Fibroblast of skin of left biceps (primary cell): ENCODE measurements around the gene PLCH1.

Experiments
- DNase-seq, 2 experiments: peaks; one replicate each; pipeline ENCODE4 v3.0.0-alpha.2; 2013; ENCODE audit warnings: low read depth in 2 of 2

Gene PLCH1

DNA sequence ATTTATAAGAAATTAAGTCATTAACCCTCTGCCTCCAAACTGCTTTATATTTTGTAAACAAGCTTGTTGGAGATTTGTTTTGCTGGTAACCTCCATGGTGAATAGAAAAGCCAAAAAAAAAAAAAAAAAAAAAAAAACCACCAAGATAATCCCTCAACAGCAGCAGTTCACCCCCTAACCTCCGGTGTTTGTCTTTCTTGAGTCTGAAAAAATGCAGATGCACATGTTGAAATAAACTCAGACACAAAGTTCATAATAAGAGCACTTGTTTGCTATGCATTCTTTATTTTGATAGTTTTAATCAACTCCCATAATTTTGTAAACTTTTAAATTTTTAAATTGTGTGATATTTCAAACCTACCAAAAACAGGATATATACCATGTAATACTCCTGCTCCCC, 1.8 kb upstream of the PLCH1 start:
- no peak for DNase-seq

DNA sequence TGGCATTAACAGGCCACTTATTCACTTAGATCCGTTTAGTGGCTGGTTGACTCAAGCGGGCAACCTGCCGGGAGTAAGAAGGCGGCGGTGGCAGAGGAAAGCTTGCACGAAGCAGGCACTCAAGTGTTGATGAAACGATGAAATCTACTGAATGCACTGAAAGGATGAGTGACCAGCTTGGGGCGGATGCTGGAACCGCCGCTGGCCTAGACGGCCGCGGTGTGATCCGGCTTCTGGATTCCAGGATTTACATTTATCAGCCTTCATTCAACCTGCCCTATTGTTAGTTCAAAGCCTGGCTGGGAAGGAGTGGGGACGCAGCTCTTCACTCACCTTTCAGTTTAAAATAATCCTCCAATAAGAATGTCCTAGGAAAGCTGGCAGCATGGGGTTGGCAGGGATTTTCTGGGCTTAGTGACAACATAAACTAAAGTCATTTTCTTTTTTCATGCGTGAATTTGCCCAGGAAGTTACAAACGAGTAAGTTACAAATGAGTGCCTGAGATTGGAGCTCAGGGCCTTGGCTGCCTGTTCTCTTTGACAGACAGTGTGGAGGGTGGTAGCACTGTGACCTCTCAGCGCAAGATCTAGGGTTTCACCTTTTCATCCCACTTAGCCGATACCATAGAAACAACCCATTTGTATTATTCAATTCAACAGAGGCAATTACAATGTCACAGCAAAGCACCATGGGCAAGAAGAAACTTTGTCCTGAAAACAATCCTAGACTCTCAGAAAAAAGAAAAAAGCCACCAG, 1.1 kb upstream of the PLCH1 start:
- no peak for DNase-seq

DNA sequence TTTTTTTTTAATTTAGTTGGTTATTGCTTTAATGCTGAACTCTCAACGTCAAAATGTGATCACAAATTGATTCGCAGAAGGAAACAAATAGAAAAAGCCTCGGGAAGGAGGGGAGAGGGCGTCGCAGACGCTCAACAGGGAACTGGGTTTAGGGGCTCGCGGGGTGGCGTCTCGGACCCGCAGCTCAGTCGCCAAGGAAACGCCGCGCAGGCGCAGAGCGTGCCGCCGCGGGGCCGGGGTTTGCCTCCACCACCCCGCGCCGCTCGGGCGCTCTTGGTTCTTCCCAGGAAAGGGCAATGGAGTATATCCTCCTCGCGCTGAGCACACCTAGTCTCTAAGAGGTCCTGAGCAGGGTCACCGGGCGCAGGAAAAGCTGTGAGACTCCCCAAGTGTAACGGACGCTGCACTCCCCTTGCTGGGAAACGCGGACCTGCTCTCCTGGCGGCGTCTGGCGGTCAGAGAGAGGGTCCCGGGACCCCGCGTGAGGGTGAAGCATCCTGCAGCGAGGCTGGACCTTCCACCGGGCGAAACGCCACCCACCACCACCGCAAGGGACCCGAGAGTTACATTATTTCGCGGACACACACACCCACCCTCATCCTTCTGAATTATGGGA, 753 bp downstream of the PLCH1 start:
- DNase-seq: no peak

DNA sequence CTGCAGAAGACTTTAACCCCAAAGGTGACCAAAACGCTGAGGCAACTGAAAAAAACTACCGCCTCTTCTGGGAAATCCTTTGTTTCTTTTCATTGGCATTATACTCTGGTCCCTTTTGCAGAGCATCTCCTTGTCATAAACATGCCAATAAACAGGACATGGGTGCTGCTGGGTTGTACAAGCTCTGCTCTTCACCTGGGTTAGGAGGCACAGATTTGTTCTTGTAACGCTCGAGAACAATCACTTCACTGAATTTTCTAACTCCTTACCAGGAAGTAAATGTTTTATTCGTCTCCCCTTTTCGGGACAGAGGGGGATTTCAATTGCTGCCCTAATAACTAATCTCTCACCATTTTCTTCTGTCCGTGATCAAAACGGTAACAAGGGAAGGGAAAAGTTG, 1.3 kb downstream of the PLCH1 start:
- no peak for DNase-seq

DNA sequence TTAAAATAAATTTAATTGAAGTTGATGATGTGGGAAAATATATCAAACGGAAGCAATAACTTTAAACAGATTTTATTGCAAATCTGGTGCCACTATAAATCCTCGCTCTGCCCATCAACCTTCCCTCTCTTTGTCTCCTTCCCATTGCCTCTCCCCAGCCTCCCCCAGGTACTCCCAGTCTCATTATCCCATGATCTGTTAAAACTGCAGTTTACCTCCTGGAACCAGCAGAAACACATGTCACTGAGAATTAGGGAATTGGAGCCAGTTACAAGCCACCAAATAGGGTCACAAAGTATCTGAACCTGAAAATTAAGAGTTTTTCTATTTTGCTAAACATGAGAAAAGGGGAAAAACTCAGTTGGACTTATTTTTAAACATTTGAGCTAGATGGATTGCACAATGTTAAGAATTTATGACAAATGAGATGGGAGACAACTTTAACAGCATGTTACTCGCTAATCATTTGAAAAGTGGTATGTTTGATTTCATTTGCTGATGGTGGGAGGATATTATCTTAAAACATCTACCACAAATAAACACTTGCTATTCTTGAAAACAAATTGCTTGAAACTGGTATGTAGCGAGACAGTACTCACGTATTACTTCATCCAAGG, 2.4 kb downstream of the PLCH1 start:
- no peak for DNase-seq

DNA sequence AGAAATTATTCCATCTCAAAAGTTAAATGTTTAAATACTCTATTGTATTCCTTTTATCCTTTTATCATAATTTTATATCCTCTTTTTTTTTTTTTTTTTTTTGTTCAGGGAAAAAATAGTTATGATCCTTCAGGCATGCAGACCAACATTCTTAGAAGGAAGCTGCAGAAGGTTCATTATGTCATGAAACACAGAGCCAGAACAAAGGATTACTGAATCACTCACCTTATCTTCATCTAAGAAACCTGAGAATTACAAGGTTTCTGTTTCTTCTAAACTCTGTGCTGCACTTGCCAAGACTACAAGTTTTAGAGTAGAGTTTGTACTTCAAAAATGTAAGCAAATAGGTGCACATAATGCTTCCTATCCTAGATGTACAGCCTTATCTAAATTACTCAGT, 3.3 kb downstream of the PLCH1 start:
- no peak for DNase-seq

DNA sequence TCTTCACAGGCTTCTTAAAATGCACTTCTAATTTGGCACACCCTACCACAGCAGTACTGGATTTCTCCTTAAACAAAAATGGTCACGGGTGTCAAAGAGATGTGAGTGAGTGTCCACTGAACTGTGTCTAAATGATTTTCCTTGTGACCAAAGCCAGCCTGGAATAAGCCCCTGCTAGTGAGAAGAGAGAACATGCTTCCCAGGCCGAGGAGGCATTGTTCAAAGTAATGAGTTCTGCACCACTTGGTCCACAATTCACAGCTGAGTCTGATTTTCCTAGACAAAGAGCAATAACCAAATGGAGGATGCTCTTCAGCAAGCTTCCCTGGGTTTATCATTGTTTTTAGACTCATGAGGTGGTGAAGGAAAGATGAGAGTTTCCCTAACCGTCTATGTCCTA, 3.8 kb downstream of the PLCH1 start:
- DNase-seq: no peak

DNA sequence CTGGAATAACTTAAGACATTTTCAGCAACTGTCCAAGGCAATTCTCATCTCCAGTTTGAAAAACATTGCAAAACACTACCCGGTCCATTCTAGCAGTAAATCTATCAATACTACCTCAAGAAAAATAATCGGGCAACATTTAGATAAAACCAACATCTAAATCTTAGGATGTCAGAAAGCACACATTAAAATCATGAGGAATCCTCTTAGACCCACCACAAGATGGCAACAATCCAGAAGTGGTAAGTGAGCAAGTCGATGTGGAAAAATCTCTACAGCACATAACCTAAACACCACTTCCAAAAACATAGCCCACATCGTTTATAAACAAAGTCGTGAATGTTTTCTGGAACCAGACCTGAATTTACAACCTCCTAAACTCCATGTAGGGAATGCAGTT, 5.7 kb downstream of the PLCH1 start:
- DNase-seq: no peak

DNA sequence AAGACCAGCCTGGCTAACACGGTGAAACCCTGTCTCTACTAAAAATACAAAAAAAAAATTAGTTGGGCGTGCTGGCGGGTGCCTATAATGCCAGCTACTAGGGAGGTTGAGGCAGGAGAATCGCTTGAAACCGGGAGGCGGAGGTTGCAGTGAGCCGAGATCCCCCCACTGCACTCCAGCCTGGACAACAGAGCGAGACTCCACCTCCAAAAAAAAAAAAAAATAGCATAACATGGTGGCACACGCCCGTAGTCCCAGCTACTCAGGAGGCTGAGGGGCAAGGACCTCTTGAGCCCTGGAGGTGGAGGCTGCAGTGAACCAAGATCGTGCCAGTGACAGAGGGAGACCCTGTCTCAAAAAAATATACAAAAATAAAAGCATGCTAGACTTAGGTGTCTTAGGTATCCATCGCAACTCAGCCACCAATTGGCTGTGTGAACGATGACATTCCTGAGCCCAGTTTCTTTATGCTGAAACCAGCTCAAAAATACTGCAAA, 6.2 kb downstream of the PLCH1 start:
- no peak for DNase-seq

DNA sequence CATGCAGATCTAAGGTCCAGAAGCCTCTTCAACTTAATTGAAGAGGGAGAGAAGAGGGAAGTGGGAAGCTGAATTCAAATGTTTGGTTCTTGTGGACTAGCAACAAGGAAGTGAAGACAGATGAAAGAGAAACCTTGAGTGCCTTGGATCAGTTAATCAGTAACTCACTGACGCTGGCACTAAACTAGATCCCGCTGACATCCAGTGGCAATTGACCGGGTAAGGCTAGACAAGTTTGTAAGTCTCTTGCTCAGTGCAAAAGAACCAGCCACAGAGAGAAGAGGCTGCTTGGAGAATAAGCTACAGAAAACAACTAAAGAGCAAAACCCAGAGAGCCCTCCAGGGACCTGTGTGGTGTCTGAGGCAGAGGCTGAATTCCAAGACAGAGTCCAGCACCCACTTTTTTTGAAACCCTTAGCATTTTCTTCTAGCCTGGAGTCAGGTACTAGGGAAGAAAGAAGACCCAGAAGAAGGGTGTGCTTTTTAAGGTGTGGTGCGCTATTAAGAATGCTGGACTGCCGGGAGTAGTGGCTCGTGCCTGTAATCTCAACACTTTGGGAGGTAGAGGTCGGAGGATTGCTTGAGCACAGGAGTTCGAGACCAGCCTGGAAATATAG, 6.9 kb downstream of the PLCH1 start:
- DNase-seq: no peak

DNA sequence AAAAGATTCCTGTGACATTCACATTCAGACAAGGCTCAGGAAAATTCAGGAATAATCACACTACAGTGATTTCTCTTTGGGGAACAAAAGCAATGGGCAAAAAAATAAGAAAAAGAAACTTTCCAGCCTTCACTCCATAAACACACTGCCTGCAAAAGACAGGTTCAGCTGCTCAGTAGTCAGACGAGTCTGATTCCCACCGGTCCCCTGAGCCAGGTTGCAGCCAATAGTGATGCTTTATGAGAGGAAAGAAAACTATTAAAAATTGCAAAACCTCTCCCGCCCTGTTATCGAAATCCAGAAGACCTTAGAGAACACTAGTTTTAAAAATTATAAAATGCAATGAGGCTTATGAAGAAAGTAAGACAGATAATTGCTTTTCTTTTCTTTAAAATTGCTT, 8.5 kb downstream of the PLCH1 start:
- no peak for DNase-seq

DNA sequence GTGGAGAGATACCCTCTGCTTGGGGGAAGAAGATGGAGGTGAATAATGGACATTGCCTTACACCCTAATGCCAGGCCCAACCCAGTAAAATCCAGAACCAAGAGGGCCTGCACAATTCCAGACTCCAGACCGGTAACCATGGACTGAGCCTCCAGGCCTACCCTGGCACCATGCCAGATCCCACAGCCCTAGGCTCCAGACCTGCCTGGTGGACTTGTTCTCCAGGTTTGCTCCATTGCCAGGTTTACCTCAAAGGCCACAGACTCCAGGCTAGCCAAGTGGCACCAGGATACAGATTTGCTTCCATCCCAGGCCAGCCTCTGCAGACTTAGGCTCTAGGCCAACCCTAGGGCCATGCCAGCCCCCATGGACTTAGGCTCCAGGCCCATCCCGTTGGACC, 14.0 kb downstream of the PLCH1 start:
- no peak for DNase-seq

DNA sequence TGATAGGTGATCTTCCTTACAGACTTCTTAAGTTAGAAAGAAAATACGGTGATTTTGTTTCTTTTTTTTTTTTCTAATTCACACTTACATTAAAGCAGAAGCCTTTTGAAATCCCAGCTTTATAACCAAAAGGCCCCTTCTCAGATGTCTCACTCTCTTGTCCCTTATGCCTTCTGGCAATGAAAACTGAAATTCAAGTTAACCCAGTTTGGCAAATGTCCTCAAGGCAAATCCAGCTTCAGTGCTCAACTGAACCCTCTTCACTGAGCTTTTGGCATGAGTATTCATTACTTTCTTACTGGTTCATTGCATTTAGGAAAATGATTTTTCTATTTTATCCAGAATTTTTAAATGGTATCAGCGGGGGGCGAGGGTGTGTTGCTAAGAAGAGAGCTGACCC, 17.0 kb downstream of the PLCH1 start:
- DNase-seq: no peak

DNA sequence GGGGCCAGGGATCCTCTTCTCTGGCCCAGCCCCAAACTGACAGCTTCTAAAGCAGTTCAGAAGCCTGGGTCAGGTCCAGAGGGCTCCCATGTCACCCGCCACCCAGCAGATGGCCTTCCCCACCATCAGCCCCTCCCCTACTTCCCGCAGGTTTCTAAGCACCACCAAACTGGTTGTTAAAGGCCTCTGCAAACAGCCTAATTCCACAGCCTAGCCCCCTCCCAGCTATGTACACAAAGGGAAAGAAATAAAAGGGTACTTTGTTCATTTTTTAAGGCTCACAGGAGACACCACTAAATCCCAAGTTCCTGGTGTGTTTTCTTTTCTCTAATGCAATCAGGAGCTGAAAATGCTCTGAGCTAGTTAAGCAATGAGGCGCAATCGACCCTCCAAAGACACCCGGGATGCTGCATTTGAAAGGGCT, 30.6 kb downstream of the PLCH1 start:
- no peak for DNase-seq

DNA sequence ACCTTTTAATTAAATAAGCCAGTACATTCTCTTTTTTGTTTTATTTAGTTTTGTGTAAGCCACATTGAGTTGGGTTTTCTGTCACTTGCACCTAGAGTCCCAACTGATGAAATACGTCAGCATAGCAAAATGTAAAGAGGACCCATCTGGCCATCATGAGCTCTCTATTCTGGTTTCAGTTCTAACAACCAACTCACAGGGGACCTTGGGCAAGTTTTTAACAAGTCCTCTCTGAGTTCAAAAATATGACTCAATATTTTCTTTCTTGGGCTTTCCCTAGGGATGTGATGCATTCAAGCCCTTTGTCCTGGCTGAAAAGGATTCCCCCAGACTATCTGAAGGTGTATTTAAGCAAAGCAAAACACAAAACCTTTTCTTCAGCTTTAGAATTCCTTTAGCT, 32.9 kb downstream of the PLCH1 start:
- no peak for DNase-seq

DNA sequence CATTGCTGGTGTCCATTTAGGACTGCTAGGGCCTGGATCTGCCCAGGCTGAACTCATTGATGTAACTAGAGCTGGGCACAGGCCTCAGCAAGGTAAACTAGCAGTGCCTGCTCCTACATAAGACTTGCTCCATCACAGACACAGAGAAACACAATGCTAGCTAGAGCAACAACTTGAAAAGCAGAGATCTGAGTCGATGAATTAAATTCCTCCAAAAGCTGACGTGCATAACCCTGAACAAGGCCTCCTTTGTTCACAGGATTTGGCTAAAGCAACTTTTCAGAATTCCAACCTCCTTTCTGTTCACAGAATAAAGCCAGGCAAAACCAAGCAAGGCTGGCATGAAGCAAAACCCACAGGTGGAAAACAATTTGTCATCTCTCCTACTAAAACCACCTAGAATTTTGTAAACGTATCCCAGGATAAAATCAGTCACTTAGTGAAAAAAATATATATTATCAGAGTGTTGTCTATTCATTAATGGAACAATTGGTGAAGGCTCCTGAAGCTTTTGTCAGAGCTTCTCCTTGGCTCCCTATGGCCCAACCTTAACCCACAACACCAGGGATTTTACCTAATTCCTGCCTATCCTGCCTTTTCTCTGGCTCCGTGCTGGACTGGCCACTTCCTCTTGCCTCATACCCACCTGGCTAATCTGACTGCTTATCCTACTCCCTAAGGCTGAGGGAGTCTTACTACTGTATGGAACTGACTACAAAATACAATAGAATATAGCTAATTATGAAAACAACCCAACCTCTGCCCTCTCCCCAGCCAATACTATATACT, 39.9 kb downstream of the PLCH1 start:
- DNase-seq: no peak

DNA sequence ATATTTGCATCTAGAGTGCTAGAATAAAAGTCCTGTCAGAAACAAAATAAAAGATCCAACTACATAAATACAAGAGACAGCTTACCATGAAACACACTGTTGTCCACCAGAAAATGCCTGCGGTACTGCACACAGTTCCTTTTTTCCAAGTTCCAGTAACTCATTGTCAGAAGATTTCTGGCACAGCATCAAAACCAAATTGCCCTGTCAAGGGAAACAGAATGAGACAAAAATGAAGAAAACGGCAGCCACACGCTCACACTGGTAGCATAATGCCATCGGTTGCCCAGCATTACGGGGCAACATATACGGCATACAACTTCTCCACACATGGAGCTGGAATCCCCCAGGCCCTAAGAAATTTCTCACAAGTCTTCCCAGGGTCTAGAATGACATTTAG, 40.8 kb downstream of the PLCH1 start:
- no peak for DNase-seq

DNA sequence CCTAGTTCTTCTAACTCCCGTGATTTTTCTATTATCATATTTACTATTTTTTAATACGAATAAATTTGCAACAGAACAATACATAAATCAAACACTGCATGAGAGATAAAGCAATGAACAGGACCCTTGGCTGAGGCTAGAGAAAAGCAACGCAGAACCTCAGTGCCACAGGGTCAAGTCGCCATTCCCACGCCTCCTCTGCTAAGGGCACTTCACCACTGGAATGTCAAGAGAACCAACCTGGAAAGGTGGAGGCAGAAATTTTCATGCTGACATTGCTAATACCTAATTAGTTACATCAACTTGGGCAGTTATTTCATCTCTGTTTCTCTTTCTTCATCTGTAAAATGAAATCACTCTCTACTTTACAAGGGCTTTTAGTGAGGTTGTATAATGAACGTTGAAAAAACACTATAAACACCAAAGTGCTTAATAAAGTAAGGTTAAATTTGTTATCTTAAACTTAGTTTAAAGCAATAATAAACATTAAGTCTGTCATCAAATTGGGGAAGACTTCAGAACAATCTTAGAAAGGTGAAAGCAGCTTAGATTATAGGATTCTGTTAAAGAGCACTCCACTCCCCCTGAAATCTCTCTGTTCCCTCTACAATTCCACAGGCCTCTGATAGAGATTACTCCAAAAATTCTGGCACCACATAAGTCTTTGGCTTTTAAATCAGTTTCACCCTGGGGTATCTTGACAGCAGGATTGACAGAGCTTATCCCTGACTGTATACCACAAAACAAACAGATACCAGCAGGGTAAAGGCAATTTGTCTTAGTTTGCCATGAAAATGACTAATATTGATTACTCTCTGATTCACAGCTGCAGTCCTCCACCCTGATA, 41.9 kb downstream of the PLCH1 start:
- no peak for DNase-seq

DNA sequence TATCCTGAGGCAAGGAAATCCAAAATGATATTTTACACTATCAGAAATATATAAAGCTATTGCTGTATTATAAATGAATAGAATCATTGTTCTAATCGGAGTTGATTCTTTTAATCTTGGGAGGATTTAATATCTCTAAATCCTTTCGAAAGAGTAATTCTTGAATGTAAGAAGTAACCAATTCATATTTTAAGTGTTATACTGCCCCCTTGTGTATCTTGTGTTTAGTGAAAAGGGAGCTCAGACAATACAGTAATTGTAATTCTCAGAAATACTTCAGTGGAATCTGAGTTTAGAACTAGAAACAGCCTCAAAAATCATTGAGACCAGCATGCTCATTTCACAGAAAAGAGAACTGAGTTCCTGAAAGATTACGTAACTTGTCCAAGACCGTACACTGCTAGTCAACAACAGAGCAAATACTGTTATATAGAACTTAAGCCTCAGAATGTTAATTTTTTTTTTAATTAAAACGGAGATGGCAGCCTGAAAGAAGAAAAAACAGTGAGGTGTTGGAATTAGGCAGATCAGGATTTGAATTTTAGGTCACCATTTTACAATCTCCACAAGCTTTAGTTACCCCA, 42.9 kb downstream of the PLCH1 start:
- peak; percentile 8 to 23 for DNase-seq

DNA sequence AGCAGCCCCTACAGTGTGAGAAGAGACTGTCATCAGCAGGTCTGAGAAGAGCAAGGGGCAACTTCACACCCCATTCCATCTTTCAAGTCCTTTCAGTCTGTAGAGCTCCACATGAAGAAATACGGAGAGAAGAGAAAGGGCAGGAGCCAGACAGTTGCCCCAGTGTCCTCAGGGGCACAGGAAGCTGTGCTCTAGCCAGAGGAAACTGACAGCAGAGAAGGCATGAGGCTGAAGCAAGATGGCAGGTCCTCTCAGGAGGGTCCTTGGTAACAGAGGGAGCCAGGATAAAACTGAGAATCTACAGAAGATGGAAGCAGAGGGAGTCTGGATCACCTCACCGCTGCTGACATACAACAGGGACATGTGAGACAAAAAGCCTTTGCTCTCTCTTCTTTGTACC, 47.3 kb downstream of the PLCH1 start:
- no peak for DNase-seq

DNA sequence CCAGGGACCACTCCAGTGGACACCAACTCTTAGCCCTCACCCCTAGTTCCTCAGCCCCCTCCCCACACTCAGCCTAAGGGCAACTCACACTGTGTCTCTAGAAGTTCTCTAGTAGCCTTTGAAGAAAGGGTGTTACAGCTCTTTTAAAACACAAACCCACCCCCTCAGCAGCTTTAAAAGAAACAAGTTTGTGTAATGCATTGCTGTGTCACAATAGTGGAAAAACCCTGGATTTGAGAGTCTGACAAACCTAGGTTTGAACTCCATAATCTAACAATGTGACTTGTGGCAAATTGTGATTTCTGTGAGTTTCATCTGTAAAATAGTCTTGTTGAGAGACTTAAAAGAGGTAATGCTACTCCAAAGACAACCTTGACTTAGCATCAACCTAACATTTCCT, 54.0 kb downstream of the PLCH1 start:
- no peak for DNase-seq
